A549 treated with DMSO at 1 μM for 4 hours (cell line): ENCODE measurements around the gene HELZ. TPM values are rescaled to one million over a fixed set of nuclear protein-coding genes. Genes with fewer than 3 reads are reported as not detected.

Experiments
- total RNA-seq: library from RNA; stranded (reverse); fragments of 200-300 nt; extraction: Qiagen RNA extraction; gene quantifications from 5 replicates; pipeline ENCODE4 v1.2.3, GENCODE V29; 2022; ENCODE audit warnings: low read depth

The HELZ gene, protein sequence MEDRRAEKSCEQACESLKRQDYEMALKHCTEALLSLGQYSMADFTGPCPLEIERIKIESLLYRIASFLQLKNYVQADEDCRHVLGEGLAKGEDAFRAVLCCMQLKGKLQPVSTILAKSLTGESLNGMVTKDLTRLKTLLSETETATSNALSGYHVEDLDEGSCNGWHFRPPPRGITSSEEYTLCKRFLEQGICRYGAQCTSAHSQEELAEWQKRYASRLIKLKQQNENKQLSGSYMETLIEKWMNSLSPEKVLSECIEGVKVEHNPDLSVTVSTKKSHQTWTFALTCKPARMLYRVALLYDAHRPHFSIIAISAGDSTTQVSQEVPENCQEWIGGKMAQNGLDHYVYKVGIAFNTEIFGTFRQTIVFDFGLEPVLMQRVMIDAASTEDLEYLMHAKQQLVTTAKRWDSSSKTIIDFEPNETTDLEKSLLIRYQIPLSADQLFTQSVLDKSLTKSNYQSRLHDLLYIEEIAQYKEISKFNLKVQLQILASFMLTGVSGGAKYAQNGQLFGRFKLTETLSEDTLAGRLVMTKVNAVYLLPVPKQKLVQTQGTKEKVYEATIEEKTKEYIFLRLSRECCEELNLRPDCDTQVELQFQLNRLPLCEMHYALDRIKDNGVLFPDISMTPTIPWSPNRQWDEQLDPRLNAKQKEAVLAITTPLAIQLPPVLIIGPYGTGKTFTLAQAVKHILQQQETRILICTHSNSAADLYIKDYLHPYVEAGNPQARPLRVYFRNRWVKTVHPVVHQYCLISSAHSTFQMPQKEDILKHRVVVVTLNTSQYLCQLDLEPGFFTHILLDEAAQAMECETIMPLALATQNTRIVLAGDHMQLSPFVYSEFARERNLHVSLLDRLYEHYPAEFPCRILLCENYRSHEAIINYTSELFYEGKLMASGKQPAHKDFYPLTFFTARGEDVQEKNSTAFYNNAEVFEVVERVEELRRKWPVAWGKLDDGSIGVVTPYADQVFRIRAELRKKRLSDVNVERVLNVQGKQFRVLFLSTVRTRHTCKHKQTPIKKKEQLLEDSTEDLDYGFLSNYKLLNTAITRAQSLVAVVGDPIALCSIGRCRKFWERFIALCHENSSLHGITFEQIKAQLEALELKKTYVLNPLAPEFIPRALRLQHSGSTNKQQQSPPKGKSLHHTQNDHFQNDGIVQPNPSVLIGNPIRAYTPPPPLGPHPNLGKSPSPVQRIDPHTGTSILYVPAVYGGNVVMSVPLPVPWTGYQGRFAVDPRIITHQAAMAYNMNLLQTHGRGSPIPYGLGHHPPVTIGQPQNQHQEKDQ (N-terminal part only)
- 8.2 to 12.0 TPM (median 10.7 TPM) in 5 replicates for total RNA-seq

DNA sequence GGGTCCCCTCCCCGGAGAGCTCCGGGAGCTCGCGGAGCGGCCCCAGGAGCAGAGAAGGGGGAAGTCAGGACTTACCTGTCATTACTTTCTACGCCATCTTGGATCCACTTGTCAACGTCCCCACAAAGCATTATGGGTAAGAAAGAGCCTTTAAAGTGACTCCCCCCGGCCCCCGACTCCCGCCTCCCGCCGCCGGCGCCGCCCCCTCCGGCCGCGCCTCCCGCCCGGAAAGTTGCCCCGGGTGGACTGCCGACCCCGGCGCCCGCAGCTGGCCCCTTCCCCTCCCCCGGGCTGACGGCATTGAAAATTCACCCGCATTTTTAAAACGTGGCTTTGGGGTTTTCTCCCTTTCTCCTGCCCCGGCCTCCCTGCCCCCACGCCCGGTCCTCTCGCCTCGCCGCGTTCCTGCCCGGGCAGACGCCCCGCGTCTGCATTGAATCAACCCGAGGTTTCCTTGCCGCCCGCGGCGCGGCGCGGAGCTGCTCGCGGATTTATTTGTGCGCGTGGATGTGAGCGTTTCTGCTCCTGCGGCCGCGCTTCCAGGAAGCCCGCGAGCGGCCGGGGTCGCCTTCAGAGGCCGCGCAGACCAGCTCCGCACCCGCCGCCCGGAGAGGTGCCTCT lies at the start of gene HELZ:
TSS of gene HELZ (minus strand) at position 124 of the 621 bp plus-strand sequence. CDS start 26,392 bp downstream, outside the sequence.

DNA sequence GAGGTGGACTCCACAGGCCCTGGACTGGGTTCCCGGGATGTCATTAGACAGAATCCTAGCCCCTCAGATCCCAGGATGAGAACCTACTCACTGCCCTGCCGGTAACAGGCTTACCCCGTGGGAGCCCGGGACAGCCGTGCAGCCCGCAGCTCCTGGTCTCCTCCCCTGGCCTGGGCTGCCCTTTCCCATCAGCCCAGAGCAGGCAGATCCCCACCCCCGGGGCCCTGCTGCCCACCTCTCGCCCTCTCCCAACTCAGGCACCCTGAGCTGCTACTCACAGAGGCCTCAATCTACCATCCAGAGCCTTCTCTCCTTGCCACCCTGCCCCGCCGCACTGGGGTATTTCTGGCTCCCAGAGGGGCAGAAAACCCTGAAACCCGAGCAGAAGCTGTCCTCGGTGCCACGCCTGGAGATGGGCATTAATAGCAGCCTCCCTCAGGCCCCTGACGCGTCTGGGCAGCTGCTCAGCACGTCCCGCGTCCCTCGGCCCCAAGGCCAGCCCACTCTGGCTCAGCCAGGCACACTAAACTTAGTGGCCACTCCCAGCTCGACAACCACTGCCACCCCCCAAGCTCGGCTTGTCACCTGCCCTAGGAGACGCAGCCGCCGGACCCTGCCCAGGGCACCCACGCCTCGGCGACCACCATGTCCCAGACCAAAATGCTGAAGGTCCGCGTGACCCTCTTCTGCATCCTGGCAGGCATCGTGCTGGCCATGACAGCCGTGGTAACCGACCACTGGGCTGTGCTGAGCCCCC lies 200.8 kb downstream of the HELZ start, which contains the start of gene CACNG1:
TSS of gene CACNG1 (plus strand) at position 539 of the 757 bp plus-strand sequence. CDS start at position 646, 107 bp downstream.

Other genes starting within 250 kb of the HELZ start
- gene CACNG1, start 200.6 kb downstream of the HELZ start, total RNA-seq, result 0.11 to 0.18 TPM (median 0.16 TPM) in 3 of 5 replicates, not detected in the others
- gene PSMD12, start 121.4 kb upstream of the HELZ start, total RNA-seq, result 98.9 to 116 TPM (median 110 TPM) in 5 replicates
- 13.6 to 16.9 TPM (median 14.7 TPM) in 5 replicates for gene PITPNC1, start 132.1 kb upstream of the HELZ start, total RNA-seq